ENCODE measurements around the gene WIPF2.

WIPF2 gene

GRCh38 chr17:40241252-40241834 is 22.2 kb downstream of the WIPF2 start:
- H3K4me3 ChIP-seq (ENCODE audit: low read length) = no peak overlapping the region
- TF ChIP-seq CTCF (conservative IDR thresholded peaks at IDR 0.05; ENCODE audit: low read depth, low read length) = no peak
- no peak for DNase-seq (ENCODE audit: low read depth)

- no peak for TF ChIP-seq CTCF (conservative IDR thresholded peaks at IDR 0.05; ENCODE audit: low read depth, low read length)
- DNase-seq (ENCODE audit: low read depth) = no peak
- no peak overlapping the region for H3K4me3 ChIP-seq (ENCODE audit: low read length)
Measured at GRCh38 chr17:40242774-40243173, 23.7 kb downstream of the WIPF2 start.

- H3K4me3 ChIP-seq (ENCODE audit: low read length) = no peak overlapping the region
- TF ChIP-seq CTCF (conservative IDR thresholded peaks at IDR 0.05; ENCODE audit: low read depth, low read length) = no peak
- DNase-seq (ENCODE audit: low read depth) = no peak
Measured at GRCh38 chr17:40243761-40244160, 24.7 kb downstream of the WIPF2 start.

GRCh38 chr17:40244255-40244654 is 25.2 kb downstream of the WIPF2 start:
- TF ChIP-seq CTCF (conservative IDR thresholded peaks at IDR 0.05; ENCODE audit: low read depth, low read length) = no peak
- H3K4me3 ChIP-seq (ENCODE audit: low read length) = no peak overlapping the region
- no peak for DNase-seq (ENCODE audit: low read depth)

GRCh38 chr17:40247926-40248495 is 28.9 kb downstream of the WIPF2 start:
- DNase-seq (ENCODE audit: low read depth) = no peak
- TF ChIP-seq CTCF (conservative IDR thresholded peaks at IDR 0.05; ENCODE audit: low read depth, low read length) = no peak
- no peak overlapping the region for H3K4me3 ChIP-seq (ENCODE audit: low read length)

GRCh38 chr17:40248507-40248906 is 29.4 kb downstream of the WIPF2 start:
- H3K4me3 ChIP-seq (ENCODE audit: low read length) = no peak overlapping the region
- TF ChIP-seq CTCF (conservative IDR thresholded peaks at IDR 0.05; ENCODE audit: low read depth, low read length) = no peak
- DNase-seq (ENCODE audit: low read depth) = no peak

- H3K4me3 ChIP-seq (ENCODE audit: low read length) = no peak overlapping the region
- TF ChIP-seq CTCF (conservative IDR thresholded peaks at IDR 0.05; ENCODE audit: low read depth, low read length) = no peak
- peak; percentile 67 for DNase-seq (ENCODE audit: low read depth)
Measured at GRCh38 chr17:40251576-40251975, 32.5 kb downstream of the WIPF2 start.

Measured in retinal pigment epithelial cell (primary cell).